NCI-H2196 treated with DMSO at 0.1 percent for 48 hours (cell line): Measurements from ENCODE around the gene PTPRM.

ENCODE experiments used
- DNase-seq: peaks from one replicate; lab custom pipeline; 2025; ENCODE audit not compliant: unreplicated experiment; lab: John Stamatoyannopoulos, UW

Gene PTPRM

DNA sequence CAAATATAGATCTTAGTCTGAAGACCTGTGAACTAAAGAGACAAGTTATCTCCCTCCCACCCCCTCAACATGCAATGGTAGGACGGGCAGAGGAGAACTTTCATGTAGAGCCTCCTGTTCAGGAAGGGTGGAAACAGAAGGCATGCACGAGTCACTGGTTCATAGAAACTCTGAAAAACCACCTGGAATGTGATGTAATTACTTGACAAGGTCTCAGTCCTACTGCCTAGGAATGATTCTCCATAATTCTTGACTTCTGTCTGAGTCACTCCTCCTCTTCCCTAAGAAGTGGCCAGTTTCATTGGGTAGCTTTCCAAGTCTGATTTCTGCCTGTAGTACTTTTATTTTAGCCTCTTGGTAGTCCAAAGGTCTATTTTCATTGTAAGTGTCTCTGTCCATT, 277.3 kb downstream of the PTPRM start:
- DNase-seq = no peak

DNA sequence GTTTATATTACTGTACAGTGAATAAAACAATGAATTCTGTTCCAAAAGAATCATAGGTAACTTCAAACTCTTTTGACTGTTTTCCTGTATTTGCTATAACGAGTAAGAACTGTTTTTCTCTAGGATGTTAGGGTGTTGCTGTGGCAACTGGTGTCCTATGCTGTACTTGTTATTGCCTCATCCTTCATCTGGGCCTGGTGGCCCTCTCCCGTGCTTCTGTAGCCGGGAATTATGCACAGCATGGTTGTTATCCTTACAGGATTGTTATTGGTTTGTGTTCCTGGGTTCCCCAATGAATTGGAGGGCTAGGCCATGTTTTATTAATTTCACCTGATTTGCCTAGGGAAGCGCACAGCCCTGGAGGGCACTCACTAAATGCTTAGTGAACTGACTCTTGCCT, 279.2 kb downstream of the PTPRM start:
- no peak for DNase-seq

- DNase-seq = no peak
Observed at GRCh38 chr18:7847357-7848053, 280.4 kb downstream of the PTPRM start.

- DNase-seq = no peak
Observed at GRCh38 chr18:7848054-7848412, 280.9 kb downstream of the PTPRM start.

GRCh38 chr18:7850446-7850845, 283.3 kb downstream of the PTPRM start:
- DNase-seq = no peak

DNA sequence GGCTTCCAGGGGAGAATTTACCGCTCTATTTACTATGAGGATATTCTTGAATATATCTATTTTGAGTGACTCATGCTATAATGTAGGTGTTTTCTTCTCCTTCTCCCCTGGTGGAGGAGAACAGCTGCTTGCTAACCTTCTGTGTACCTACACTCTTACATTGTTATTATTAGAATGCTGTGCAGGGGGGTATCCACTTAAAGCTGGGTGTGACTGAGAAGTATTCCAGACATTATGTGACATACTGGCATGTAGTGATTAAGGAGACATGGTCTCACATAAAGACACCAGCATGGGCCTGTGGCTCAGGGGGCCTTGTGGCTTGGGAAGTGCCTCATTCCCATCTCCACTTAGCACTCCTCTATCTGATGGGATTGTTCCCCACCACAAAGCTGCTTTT, 287.9 kb downstream of the PTPRM start:
- DNase-seq = no peak

- no peak for DNase-seq
Observed at GRCh38 chr18:7855671-7856070, 288.6 kb downstream of the PTPRM start.

DNA sequence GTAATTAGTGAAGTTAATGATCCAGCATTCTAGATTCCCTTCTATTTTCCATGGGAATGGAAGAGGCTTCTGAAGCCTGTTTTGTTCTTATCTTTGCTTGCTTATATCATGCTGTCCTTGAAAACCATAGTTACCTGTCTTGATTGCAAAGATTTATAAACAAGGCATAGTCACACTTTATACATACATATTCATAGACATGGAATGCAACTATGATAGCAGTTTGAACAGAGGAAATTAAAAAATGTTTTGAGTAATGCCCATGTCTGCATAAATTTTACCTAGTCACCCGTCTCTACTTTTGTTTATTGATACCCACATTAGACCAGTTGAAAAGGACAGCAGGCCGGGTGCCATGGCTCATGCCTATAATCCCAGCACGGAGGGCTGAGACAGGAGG, 289.0 kb downstream of the PTPRM start:
- no peak for DNase-seq

DNA sequence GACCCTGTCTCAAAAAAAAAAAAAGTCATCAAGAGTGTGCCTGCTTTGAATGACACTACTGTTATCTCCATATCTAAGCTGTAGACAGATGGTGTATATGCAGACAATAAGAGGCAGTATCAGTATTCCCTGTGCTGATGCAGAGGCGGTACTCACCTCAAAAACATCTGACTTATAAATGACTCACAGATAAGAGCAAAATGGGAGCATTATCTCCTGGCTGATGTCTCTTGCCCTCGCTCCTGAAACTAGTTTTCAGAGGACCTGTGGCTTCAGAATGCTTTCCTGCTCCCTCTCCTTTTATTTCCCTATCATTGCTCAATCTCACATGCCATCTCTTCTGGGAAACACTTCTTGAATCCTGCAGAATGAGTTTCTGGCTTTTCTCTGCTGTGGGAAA, 289.6 kb downstream of the PTPRM start:
- no peak for DNase-seq

DNA sequence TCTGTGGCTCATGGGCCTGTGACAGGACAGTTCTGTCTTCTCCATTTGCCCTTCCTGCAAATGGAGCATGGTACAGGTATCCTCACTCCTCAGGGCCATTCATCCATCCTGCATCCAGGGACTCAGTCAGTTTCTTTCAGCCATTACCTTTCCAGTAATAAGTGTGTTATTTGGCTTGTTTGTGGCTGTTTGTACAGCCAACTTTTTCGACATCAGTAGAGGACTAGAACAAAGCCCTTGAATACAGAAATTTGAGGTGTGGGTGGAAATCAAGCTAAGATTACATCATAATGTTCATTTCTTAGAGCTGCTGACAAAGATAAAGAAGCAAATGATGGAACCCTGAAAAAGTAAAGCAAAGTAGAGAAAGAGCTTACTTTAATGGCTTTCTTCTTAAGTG, 290.4 kb downstream of the PTPRM start:
- DNase-seq = no peak

DNA sequence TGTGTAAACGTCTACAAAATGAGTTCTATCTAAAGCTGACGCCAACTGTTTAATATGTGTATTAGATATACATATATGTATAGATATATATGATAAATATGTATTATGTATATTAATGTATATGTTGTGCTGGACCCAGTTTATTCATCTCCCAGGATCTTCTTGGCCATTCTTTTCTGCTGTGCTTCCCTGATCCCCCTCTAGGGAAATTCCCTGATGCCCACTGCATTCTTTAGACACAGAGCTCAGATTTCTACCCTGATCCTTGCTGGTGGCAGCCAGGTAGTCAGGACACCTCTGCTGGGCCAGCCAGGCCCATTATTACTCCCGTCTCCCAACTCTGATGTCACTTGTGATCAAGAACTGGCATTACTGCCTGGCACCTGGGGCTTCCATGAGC, 292.0 kb downstream of the PTPRM start:
- DNase-seq = no peak

DNA sequence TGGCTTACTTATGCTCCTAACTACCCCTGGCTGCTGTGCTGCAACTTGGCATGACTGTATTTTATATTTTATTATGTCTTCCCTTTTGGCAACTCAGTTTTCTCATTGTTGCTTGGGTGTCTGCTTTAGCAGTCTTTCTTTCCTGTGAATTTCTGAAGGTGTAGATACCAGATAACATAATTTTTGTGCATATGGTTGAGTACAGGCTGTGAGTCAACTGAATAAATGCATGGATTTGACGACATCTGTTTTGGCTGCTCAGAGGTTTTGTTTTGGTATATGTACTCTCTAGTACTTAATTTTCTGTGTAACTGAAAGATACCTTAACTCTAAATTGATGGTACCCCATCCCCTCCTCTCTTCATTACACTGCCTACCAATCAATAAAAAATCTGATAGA, 303.1 kb downstream of the PTPRM start:
- no peak for DNase-seq

DNA sequence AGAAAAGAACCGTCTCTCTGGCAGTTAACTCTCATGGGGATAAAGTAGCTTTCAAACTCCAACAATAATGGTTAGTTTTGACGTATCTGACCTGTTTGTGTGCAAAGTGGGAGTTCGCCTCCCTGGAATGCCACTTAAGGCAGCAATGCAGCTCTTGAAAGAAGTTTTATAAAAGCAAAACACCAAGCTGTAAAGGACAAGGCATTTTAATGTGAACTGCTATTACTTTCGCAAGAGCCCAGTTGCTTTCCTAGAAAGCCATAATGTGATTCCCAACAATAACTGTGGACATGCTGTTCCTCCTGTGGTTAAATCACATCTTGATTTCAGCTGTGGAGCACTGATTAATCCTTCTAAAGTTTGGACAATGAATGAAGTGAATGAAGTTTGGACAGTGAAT, 303.7 kb downstream of the PTPRM start:
- DNase-seq = no peak

- DNase-seq = no peak
Observed at GRCh38 chr18:7871560-7872456, 304.7 kb downstream of the PTPRM start.

- peak; percentile 86 for DNase-seq
Observed at GRCh38 chr18:7872569-7872968, 305.5 kb downstream of the PTPRM start.

DNA sequence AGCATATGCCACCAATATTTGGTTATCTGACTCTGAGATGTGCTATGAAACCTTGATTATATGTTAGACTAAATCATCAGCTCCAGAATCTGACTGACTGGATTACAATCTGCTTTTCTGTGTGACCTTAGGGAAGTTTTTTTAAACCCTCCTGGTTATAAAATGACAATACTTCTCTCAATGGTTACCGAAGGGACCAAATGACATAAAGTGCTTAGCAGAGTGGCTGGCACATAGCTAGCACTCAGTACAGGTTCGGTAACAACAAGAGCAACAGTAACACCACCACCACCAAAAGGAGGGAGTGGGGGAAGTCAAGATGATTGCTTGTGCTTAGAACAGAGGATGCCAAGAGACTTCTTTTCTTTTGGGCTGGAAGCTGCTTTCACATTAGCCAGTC, 306.2 kb downstream of the PTPRM start:
- no peak for DNase-seq

DNA sequence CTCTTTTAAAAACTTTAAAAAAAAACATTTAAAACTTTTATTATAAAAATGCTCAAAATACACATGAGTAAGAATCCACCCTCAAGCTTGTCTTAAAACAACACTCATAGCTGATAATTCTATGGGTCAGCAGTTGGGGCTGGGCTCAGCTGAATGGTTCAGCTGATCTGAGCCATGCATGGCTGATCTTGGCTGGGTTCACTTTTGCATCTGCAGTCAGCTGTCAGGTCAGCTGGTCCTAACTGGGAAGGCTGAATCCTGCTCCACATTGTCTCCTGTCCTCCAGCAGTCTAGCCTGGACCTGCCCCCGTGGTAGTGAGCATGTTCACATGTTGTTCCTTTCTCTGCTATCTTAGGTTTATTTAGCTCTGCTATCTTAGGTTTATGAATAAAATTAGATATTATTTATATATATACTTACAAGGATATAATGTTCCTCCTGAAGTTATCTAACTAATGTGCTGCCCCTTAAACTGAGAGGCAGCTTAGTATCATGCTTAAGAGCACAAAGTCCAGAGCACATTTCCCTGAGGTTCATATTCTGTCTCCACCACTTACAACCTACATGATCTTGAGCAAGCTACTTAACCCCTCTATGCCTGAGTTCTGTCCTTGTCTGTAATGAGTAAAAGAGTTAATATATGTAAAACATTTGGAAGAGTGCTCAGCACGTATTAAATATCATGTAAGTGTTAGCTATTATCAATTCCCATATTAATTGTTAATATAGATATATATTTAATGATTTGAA, 309.4 kb downstream of the PTPRM start:
- DNase-seq = no peak

GRCh38 chr18:7877609-7878008, 310.5 kb downstream of the PTPRM start:
- no peak for DNase-seq

DNA sequence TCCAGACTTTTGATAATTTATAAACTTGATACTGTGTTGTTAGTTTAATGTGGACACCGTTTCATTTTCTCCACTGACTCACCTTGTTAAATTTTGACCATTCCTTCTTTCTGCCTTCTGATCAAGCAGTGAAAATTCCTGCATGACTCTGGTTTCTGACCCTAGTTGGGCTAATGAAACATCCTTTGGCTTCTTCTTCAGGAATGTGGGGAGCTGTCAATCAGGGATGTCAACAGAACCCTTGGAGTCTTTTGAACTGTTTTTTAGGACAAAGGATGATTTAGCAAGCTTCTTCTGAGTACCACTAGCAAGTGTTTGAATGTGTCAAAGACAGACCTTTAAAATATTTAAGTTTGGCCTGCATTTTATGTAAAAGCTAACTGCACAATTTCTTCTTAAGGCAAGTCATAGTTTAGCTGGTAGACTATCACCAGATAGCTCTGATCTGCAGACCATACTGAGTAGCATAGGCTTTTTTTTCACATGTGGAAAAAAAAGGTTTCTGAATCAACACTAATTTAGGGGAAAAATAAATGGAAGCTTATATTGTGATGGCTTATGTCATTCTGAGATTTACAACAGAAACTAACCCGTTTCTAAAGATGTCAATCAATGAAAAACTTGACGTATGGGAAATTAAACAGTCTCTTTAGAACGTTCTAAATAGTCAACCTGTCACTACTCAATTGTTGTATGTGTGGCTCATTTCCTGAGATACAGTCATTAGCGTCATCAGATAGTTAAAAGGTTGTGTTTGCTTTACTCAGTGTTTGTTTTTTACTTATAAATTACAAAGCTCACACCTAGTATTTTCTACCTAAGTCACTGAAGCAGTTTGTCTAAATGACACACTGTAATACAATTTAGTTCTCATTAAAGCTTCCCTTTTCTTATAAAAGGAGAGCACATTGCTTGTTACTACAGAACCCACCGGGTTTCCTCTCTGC, 311.4 kb downstream of the PTPRM start:
- DNase-seq = no peak

GRCh38 chr18:7879717-7880116, 312.6 kb downstream of the PTPRM start:
- no peak for DNase-seq

GRCh38 chr18:7885865-7886264, 318.7 kb downstream of the PTPRM start:
- DNase-seq = no peak
